A673 (cell line): ENCODE data around the gene GAPVD1. TPM values are rescaled to one million over a fixed set of nuclear protein-coding genes. Genes with fewer than 3 reads are reported as not detected.

ENCODE experiments used
- BruUV-seq: library from RNA; stranded (reverse); fragments of 400-500 nt; replicated peaks from 2 replicates; lab custom pipeline; 2021; lab: Mats Ljungman, UMichigan
- CTCF ChIA-PET: fragments of 300-600 bp; sonication (Branson Sonifier 250); formaldehyde crosslinking; loops from one replicate; lab custom pipeline; 2022; ENCODE audit warnings: antibody characterized with exemption; lab: Charles Lee
- POLR2A ChIA-PET: fragments of 300-600 bp; sonication (Branson Sonifier 250); formaldehyde crosslinking; loops from one replicate; lab custom pipeline; 2022; ENCODE audit warnings: antibody characterized with exemption; ENCODE audit not compliant: low non-redundant PET; lab: Charles Lee
- DNase-seq: peaks from one replicate; pipeline ENCODE4 v3.0.0-alpha.2; 2015; ENCODE audit warnings: low spot score
- H3K27ac ChIP-seq: fragments of 200-600 bp; sonication (generic); 2 replicates; pipeline ENCODE4 v1.5.1; 2016; ENCODE audit warnings: mixed run types, low read depth, mild to moderate bottlenecking, mixed read lengths, antibody characterized with exemption, low read length; ENCODE audit not compliant: poor library complexity, severe bottlenecking
- H3K27me3 ChIP-seq: fragments of 200-600 bp; sonication (generic); replicated peaks from 2 replicates; pipeline ENCODE4 v1.6.1; 2017; ENCODE audit warnings: mixed run types, low read depth, mild to moderate bottlenecking, mixed read lengths, antibody characterized with exemption, low read length; ENCODE audit not compliant: insufficient read depth, poor library complexity
- H3K36me3 ChIP-seq: fragments of 200-600 bp; sonication (generic); 2 replicates; pipeline ENCODE4 v1.6.1; 2016; ENCODE audit warnings: mixed run types, mild to moderate bottlenecking, mixed read lengths, antibody characterized with exemption, low read length; ENCODE audit not compliant: insufficient read depth, poor library complexity, severe bottlenecking
- H3K4me1 ChIP-seq: fragments of 200-600 bp; sonication (generic); 2 replicates; pipeline ENCODE4 v1.6.1; 2017; ENCODE audit warnings: mixed run types, mild to moderate bottlenecking, mixed read lengths, antibody characterized with exemption, low read length; ENCODE audit not compliant: insufficient read depth, poor library complexity, severe bottlenecking
- H3K4me3 ChIP-seq: fragments of 200-600 bp; sonication (generic); 2 replicates; pipeline ENCODE4 v1.5.1; 2016; ENCODE audit warnings: low read depth, mixed run types, mild to moderate bottlenecking, mixed read lengths, low read length; ENCODE audit not compliant: poor library complexity, severe bottlenecking
- H3K9me3 ChIP-seq: fragments of 200-600 bp; sonication (generic); 2 replicates; pipeline ENCODE4 v1.6.1; 2016; ENCODE audit warnings: mixed run types, low read depth, mild to moderate bottlenecking, mixed read lengths, antibody characterized with exemption, low read length; ENCODE audit not compliant: poor library complexity, severe bottlenecking
- EZH2 ChIP-seq: fragments of 200-600 bp; sonication (generic); IDR thresholded peaks from 2 replicates; pipeline ENCODE4 v1.6.1; 2017; ENCODE audit warnings: borderline replicate concordance, low read depth, mild to moderate bottlenecking, mixed read lengths, antibody characterized with exemption, low read length; ENCODE audit not compliant: poor library complexity, severe bottlenecking
- intact Hi-C: fragments of 100-400 bp; cut with micrococcal nuclease; formaldehyde crosslinking; loops from one replicate; pipeline ENCODE4 v1.10.0; 2022; ENCODE audit not compliant: unreplicated experiment
- total RNA-seq: library from RNA; stranded (reverse); gene quantifications from 2 replicates; pipeline ENCODE4 v1.2.3, GENCODE V29; 2021
- TF ChIP-seq, protein P1 (sequence below): fragments of 300-800, 200-600 bp; sonication (generic); conservative IDR thresholded peaks from 2 replicates; pipeline ENCODE4 v1.5.1; 2017; ENCODE audit warnings: low read depth, mild to moderate bottlenecking, antibody characterized with exemption, low read length, moderate library complexity, mixed read lengths

Gene GAPVD1
- total RNA-seq, 1 experiment from 2014 or later, result 55.3 TPM

GRCh38 chr9:125377584-125378250, 116.1 kb downstream of the GAPVD1 start:
- DNase-seq, result no peak
- TF ChIP-seq EZH2, result no peak
- TF ChIP-seq, protein P1, sequence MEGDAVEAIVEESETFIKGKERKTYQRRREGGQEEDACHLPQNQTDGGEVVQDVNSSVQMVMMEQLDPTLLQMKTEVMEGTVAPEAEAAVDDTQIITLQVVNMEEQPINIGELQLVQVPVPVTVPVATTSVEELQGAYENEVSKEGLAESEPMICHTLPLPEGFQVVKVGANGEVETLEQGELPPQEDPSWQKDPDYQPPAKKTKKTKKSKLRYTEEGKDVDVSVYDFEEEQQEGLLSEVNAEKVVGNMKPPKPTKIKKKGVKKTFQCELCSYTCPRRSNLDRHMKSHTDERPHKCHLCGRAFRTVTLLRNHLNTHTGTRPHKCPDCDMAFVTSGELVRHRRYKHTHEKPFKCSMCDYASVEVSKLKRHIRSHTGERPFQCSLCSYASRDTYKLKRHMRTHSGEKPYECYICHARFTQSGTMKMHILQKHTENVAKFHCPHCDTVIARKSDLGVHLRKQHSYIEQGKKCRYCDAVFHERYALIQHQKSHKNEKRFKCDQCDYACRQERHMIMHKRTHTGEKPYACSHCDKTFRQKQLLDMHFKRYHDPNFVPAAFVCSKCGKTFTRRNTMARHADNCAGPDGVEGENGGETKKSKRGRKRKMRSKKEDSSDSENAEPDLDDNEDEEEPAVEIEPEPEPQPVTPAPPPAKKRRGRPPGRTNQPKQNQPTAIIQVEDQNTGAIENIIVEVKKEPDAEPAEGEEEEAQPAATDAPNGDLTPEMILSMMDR, result no peak
- Histone ChIP-seq H3K27ac (no peak overlapping the region), H3K9me3 (no peaks in the 10 kb centered on the region), H3K4me1 (peaks cover 5% of the 10 kb centered on the region), H3K4me3 (no peak overlapping the region), H3K27me3 (no peaks in the 10 kb centered on the region), H3K36me3 (no peaks in the 10 kb centered on the region)
- ChIA-PET CTCF (interaction anchor here (0.6 kb wide), 2 partner anchors 10 to 71 kb away, joined by 3 to 13 read pairs; no protein-coding TSS in a partner anchor), POLR2A (no interaction called here)
- BruUV-seq, result no TSS peak
- intact Hi-C loops, result loop anchor here (10.0 kb wide), 1 partner anchor 523 kb away; the partner anchor contains the start of gene WDR38

- intact Hi-C loops, result loop anchor here (10.0 kb wide), 1 partner anchor 524 kb away; the partner anchor contains the start of gene WDR38
- Histone ChIP-seq H3K36me3 (no peaks in the 10 kb centered on the region), H3K4me3 (no peak overlapping the region), H3K27ac (no peak overlapping the region), H3K27me3 (no peaks in the 10 kb centered on the region), H3K9me3 (no peaks in the 10 kb centered on the region), H3K4me1 (peaks cover 5% of the 10 kb centered on the region)
- ChIA-PET CTCF (interaction anchor here (0.6 kb wide), 1 partner anchor 72 kb away, joined by 3 read pairs; no protein-coding TSS in a partner anchor), POLR2A (no interaction called here)
- TF ChIP-seq, protein P1, result no peak
- TF ChIP-seq EZH2, result no peak
- DNase-seq, result no peak
- no TSS peak for BruUV-seq
Measured at GRCh38 chr9:125378778-125379177, 117.2 kb downstream of the GAPVD1 start.

DNA sequence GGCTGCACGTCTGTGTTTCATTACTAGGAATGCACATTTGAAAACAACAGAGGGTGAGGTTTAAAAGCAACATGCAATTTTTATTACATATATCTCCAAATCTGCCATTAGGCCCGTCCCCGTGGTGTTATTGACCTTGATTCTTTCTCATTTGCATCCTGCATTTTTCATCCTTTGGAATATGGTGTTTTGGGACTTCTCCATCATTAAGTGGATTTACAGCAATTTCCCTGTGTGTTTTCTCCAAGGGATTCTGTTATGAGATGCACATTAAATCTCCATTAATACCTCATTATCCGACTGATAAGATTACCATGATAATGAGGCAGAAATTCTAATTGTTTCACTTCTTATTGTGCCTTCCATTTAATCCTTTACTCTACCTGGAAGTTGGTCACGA, 117.6 kb downstream of the GAPVD1 start:
- H3K9me3 ChIP-seq, result no peaks in the 10 kb centered on the region
- no peak for DNase-seq
- ChIA-PET CTCF (no interaction called here), POLR2A (no interaction called here)
- H3K4me3 ChIP-seq, result no peak overlapping the region
- intact Hi-C loops, result loop anchor here (10.0 kb wide), 1 partner anchor 524 kb away; the partner anchor contains the start of gene WDR38
- H3K36me3 ChIP-seq, result no peaks in the 10 kb centered on the region
- TF ChIP-seq, protein P1, result no peak
- TF ChIP-seq EZH2, result no peak
- H3K4me1 ChIP-seq, result peaks cover 4% of the 10 kb centered on the region
- H3K27me3 ChIP-seq, result no peaks in the 10 kb centered on the region
- no TSS peak for BruUV-seq
- H3K27ac ChIP-seq, result no peak overlapping the region
